Progenitor cell of endocrine pancreas (in vitro differentiated cells): Measurements from ENCODE around the gene DLG4. TPM values are rescaled to one million over a fixed set of nuclear protein-coding genes. Genes with fewer than 3 reads are reported as not detected.
"Not testable (repeated sequence)": the region's sequence is repeated elsewhere in the genome, so short reads cannot be mapped to it uniquely, and the experiment has no call there.

ENCODE experiments used
- DNase-seq: peaks from one replicate; pipeline ENCODE4 v3.0.0; 2021; ENCODE audit warnings: low spot score; ENCODE audit not compliant: unreplicated experiment
- H3K27ac Mint-ChIP-seq: 2 replicates; pipeline ENCODE4 v1.8.0; 2021; ENCODE audit warnings: mild to moderate bottlenecking, moderate library complexity, mixed read lengths
- H3K27me3 Mint-ChIP-seq: 2 replicates; pipeline ENCODE4 v1.8.0; 2021; ENCODE audit warnings: mixed read lengths
- H3K36me3 Mint-ChIP-seq: 2 replicates; pipeline ENCODE4 v1.8.0; 2022; ENCODE audit warnings: mixed read lengths; ENCODE audit not compliant: insufficient read depth
- H3K4me1 Mint-ChIP-seq: 2 replicates; pipeline ENCODE4 v1.8.0; 2021; ENCODE audit warnings: low read depth, mixed read lengths
- H3K4me3 Mint-ChIP-seq: 2 replicates; pipeline ENCODE4 v1.8.0; 2021; ENCODE audit warnings: low read depth, mild to moderate bottlenecking, moderate library complexity, mixed read lengths
- H3K9me3 Mint-ChIP-seq: 2 replicates; pipeline ENCODE4 v1.8.0; 2021; ENCODE audit warnings: low read depth, mixed read lengths
- total RNA-seq: library from RNA; stranded (reverse); gene quantifications from 2 replicates; pipeline ENCODE4 v1.2.1, GENCODE V29; 2021
- TF ChIP-seq, protein P1 (sequence below): fragments of 200-600 bp; sonication (generic); IDR thresholded peaks from one replicate; pipeline ENCODE4 v1.5.0; 2021; ENCODE audit warnings: antibody characterized with exemption, mild to moderate bottlenecking; ENCODE audit not compliant: unreplicated experiment

The DLG4 gene
- total RNA-seq, 1 donor from 2014 or later: 48.6 TPM

DNA sequence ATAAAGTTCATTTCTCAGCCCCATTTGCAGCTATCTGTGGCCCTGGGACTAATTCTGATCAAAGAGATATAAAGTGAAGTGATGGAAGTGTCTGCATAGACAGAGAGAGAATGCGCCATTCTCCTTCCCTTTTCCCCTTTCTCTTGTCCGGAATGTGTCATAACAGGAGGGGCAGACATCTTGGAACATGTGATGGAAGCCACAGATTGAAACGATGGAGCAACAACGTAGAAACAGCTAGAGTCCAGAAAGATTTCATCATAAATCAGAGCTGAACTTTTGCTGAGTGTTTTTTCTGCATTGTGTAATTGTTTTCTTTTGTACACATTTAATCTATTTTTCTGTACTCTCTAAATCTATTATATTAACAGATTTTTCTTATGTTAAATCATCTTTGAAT is 51.8 kb downstream of the DLG4 start:
- Mint-ChIP-seq H3K27ac (no peak overlapping the region), H3K27me3 (no peaks in the 10 kb centered on the region), H3K9me3 (peaks cover 5% of the 10 kb centered on the region), H3K4me1 (no peaks in the 10 kb centered on the region), H3K4me3 (no peak overlapping the region), H3K36me3 (peaks cover 4% of the 10 kb centered on the region)
- no peak for DNase-seq
- TF ChIP-seq, protein P1, sequence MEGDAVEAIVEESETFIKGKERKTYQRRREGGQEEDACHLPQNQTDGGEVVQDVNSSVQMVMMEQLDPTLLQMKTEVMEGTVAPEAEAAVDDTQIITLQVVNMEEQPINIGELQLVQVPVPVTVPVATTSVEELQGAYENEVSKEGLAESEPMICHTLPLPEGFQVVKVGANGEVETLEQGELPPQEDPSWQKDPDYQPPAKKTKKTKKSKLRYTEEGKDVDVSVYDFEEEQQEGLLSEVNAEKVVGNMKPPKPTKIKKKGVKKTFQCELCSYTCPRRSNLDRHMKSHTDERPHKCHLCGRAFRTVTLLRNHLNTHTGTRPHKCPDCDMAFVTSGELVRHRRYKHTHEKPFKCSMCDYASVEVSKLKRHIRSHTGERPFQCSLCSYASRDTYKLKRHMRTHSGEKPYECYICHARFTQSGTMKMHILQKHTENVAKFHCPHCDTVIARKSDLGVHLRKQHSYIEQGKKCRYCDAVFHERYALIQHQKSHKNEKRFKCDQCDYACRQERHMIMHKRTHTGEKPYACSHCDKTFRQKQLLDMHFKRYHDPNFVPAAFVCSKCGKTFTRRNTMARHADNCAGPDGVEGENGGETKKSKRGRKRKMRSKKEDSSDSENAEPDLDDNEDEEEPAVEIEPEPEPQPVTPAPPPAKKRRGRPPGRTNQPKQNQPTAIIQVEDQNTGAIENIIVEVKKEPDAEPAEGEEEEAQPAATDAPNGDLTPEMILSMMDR: no peak

DNA sequence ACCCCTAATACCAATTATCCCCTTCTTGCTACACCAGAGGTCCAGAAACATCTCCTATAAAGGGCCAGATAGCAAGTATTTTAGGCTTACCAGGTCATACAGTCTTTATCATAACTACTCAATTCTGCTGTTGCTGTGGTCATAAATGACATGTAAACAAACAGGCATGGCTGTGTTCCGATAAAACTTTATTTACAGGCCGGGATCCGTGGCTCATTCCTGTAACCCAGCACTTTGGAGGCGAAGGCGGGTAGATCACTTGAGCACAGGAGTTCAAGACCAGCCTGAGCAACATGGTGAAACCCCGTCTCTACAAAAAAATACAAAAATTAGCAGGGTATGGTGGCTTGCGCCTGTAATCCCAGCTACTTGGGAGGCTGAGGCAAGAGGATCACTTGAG is 52.8 kb downstream of the DLG4 start:
- no peaks in the 10 kb centered on the region for H3K4me1 Mint-ChIP-seq
- no peak overlapping the region for H3K27ac Mint-ChIP-seq
- H3K9me3 Mint-ChIP-seq: peaks cover 5% of the 10 kb centered on the region
- TF ChIP-seq, protein P1: no peak
- no peak overlapping the region for H3K4me3 Mint-ChIP-seq
- H3K27me3 Mint-ChIP-seq: no peaks in the 10 kb centered on the region
- DNase-seq: no peak
- peaks cover 2% of the 10 kb centered on the region for H3K36me3 Mint-ChIP-seq

DNA sequence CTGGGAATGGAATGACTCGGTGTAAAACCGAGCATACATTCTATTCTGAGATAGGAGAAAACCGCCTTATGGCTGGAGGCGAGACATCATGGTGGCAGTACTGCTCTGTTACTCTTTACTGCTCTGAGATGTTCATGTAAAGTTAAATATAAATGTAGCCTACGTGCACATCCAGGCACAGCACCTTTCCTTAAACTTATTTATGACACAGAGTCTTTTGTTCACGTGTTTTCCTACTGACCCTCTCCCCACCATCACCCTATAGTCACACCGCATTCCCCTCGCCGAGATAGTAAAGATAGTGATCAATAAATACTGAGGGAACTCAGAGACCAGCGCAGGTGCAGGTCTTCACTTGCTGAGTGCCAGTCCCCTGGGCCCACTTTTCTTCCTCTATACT is 60.1 kb downstream of the DLG4 start:
- H3K4me1 Mint-ChIP-seq, H3K36me3 Mint-ChIP-seq, H3K27me3 Mint-ChIP-seq, H3K9me3 Mint-ChIP-seq, DNase-seq, H3K4me3 Mint-ChIP-seq: not testable (repeated sequence)
- H3K27ac Mint-ChIP-seq: peak overlapping the region; percentile 11

DNA sequence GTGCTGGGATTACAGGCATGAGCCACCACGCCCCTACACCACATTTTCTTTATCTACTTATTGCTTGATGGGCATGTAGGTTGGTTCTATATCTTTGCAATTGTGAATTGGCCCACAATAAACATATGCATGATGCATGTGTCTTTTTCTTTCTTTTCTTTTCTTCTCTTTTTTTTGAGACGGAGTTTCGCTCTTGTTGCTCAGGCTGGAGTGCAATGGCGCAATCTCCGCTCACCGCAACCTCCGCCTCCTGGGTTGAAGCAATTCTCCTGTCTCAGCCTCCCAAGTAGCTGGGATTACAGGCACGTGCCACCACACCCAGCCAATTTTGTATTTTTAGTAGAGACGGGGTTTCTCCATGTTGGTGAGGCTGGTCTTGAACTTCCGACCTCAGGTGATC is 61.2 kb downstream of the DLG4 start:
- H3K27me3 Mint-ChIP-seq, H3K36me3 Mint-ChIP-seq, H3K4me1 Mint-ChIP-seq, H3K4me3 Mint-ChIP-seq, DNase-seq, H3K9me3 Mint-ChIP-seq, H3K27ac Mint-ChIP-seq: not testable (repeated sequence)

DNA sequence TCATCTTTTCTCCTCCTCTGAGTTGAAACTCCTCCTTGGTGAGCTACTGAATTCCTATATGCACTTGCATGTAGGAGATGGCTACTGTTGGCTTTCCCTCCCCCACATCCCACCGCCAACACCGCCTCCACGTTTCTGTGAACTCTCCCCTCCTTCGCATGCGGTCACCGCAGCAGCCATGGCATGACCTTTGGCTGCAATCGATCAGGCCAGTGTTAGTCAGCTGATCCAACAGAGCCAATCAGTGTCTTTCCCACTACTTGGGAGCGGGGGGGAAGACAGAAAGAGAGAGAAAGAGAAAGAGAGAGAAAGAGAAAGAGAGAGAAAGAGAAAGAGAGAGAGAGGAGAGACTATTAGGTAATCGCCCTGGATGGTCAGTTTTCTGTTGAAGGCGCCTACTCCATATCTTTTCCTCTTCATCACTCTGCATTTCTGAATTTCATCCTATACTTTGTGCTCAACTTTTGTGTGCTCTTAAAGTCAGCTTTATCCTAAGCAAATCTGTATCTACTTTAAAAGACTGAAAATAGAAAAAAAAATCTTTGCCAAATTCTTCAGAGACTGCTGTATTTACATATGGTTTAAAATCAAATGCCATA is 63.2 kb downstream of the DLG4 start:
- Mint-ChIP-seq H3K27me3 (peaks cover 10% of the 10 kb centered on the region), H3K4me3 (no peak overlapping the region), H3K9me3 (peaks cover 3% of the 10 kb centered on the region), H3K4me1 (peaks cover 5% of the 10 kb centered on the region), H3K27ac (no peak overlapping the region), H3K36me3 (no peaks in the 10 kb centered on the region)
- no peak for DNase-seq
- TF ChIP-seq, protein P1: no peak

DNA sequence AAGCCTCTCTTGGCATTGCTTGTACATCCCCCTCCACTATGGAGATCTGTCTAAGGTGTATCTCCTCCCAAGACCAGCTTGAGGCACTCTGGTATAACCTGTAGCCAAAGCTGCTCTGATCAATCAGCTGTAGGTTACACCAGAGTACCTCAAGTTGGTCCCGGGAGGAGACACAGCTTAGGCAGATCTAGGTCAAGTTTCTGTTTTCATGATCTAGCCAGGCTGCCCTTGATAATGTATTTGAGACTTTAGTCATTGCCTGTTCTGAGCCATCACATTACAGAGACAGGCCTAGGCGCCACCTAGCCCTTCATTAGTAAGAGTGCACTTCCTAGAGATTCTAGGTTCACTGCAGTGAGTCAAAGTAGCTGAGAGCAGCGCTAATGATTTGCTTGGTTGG is 71.9 kb downstream of the DLG4 start:
- Mint-ChIP-seq H3K27ac (no peak overlapping the region), H3K4me1 (peaks cover 7% of the 10 kb centered on the region), H3K36me3 (no peaks in the 10 kb centered on the region), H3K4me3 (no peak overlapping the region), H3K9me3 (no peaks in the 10 kb centered on the region), H3K27me3 (peaks cover 4% of the 10 kb centered on the region)
- no peak for DNase-seq
- TF ChIP-seq, protein P1: no peak
